ENCODE results near the gene ZNF445.

ZNF445 gene

GRCh38 chr3:44482721-44483120, 5.3 kb upstream of the ZNF445 start (continued):
- no peak for TF ChIP-seq OSR1 (CRISPR knock-in tag; IDR thresholded peaks at IDR 0.05)
- TF ChIP-seq CSRNP3 (CRISPR knock-in tag; IDR thresholded peaks at IDR 0.05): no peak
- no peak for TF ChIP-seq RARB (CRISPR knock-in tag; IDR thresholded peaks at IDR 0.05)
- TF ChIP-seq PPARA (CRISPR knock-in tag; IDR thresholded peaks at IDR 0.05; ENCODE audit: borderline replicate concordance): no peak
- TF ChIP-seq CREB5 (CRISPR knock-in tag; IDR thresholded peaks at IDR 0.05; ENCODE audit: low read depth): no peak
- TF ChIP-seq ZFP30 (CRISPR knock-in tag; IDR thresholded peaks at IDR 0.05): no peak
- no peak for TF ChIP-seq ZFP3 (CRISPR knock-in tag; IDR thresholded peaks at IDR 0.05)
- no peak for TF ChIP-seq ZNF565 (CRISPR knock-in tag; conservative IDR thresholded peaks at IDR 0.05; ENCODE audit: low read depth)
- TF ChIP-seq ZNF70 (CRISPR knock-in tag; IDR thresholded peaks at IDR 0.05): no peak
- no peak for TF ChIP-seq ZC3H10 (CRISPR knock-in tag; IDR thresholded peaks at IDR 0.05)
- no peak for TF ChIP-seq ESRRG (CRISPR knock-in tag; IDR thresholded peaks at IDR 0.05)

GRCh38 chr3:44478606-44479094, 1.2 kb upstream of the ZNF445 start:
- no peak for TF ChIP-seq TCF4 (CRISPR knock-in tag; IDR thresholded peaks at IDR 0.05; ENCODE audit: borderline replicate concordance)
- TF ChIP-seq PATZ1 (CRISPR knock-in tag; IDR thresholded peaks at IDR 0.05; ENCODE audit: borderline replicate concordance): no peak
- TF ChIP-seq OSR1 (CRISPR knock-in tag; IDR thresholded peaks at IDR 0.05): no peak
- no peak for TF ChIP-seq ZC3H10 (CRISPR knock-in tag; IDR thresholded peaks at IDR 0.05)
- no peak for TF ChIP-seq ZFP30 (CRISPR knock-in tag; IDR thresholded peaks at IDR 0.05)
- TF ChIP-seq ZNF70 (CRISPR knock-in tag; IDR thresholded peaks at IDR 0.05): no peak
- TF ChIP-seq GLIS3 (CRISPR knock-in tag; IDR thresholded peaks at IDR 0.05): no peak
- ATAC-seq: no peak

GRCh38 chr3:44478055-44478468, 592 bp upstream of the ZNF445 start:
- ATAC-seq: no peak; the same call in 2 of the 3 replicates
- no peak for TF ChIP-seq ZC3H10 (CRISPR knock-in tag; IDR thresholded peaks at IDR 0.05)
- TF ChIP-seq OSR1 (CRISPR knock-in tag; IDR thresholded peaks at IDR 0.05): no peak
- TF ChIP-seq ZNF70 (CRISPR knock-in tag; IDR thresholded peaks at IDR 0.05): no peak
- TF ChIP-seq SNAI2 (CRISPR knock-in tag; IDR thresholded peaks at IDR 0.05): no peak
- TF ChIP-seq ZNF8 (CRISPR knock-in tag; IDR thresholded peaks at IDR 0.05): no peak
- no peak for TF ChIP-seq CSRNP3 (CRISPR knock-in tag; IDR thresholded peaks at IDR 0.05)
- no peak for TF ChIP-seq TOX (CRISPR knock-in tag; IDR thresholded peaks at IDR 0.05; ENCODE audit: borderline replicate concordance)
- no peak for TF ChIP-seq TCF4 (CRISPR knock-in tag; IDR thresholded peaks at IDR 0.05; ENCODE audit: borderline replicate concordance)
- TF ChIP-seq, protein P1, sequence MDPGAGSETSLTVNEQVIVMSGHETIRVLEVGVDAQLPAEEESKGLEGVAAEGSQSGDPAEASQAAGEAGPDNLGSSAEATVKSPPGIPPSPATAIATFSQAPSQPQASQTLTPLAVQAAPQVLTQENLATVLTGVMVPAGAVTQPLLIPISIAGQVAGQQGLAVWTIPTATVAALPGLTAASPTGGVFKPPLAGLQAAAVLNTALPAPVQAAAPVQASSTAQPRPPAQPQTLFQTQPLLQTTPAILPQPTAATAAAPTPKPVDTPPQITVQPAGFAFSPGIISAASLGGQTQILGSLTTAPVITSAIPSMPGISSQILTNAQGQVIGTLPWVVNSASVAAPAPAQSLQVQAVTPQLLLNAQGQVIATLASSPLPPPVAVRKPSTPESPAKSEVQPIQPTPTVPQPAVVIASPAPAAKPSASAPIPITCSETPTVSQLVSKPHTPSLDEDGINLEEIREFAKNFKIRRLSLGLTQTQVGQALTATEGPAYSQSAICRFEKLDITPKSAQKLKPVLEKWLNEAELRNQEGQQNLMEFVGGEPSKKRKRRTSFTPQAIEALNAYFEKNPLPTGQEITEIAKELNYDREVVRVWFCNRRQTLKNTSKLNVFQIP (CRISPR knock-in tag; IDR thresholded peaks at IDR 0.05; ENCODE audit: borderline replicate concordance, low read depth): no peak
- no peak for TF ChIP-seq PPARA (CRISPR knock-in tag; IDR thresholded peaks at IDR 0.05; ENCODE audit: borderline replicate concordance)
- no peak for TF ChIP-seq PATZ1 (CRISPR knock-in tag; IDR thresholded peaks at IDR 0.05; ENCODE audit: borderline replicate concordance)
- no peak for TF ChIP-seq GLIS3 (CRISPR knock-in tag; IDR thresholded peaks at IDR 0.05)
- TF ChIP-seq CSDC2 (CRISPR knock-in tag; IDR thresholded peaks at IDR 0.05): no peak
